Measurements from ENCODE around the gene EVA1A.
"Not testable (repeated sequence)": the region's sequence is repeated elsewhere in the genome, so short reads cannot be mapped to it uniquely, and the experiment has no call there.

The EVA1A gene

GRCh38 chr2:75480971-75481836, 79.5 kb downstream of the EVA1A start:
- no peak for DNase-seq

GRCh38 chr2:75477696-75478095, 83.0 kb downstream of the EVA1A start:
- DNase-seq = not testable (repeated sequence)

DNA sequence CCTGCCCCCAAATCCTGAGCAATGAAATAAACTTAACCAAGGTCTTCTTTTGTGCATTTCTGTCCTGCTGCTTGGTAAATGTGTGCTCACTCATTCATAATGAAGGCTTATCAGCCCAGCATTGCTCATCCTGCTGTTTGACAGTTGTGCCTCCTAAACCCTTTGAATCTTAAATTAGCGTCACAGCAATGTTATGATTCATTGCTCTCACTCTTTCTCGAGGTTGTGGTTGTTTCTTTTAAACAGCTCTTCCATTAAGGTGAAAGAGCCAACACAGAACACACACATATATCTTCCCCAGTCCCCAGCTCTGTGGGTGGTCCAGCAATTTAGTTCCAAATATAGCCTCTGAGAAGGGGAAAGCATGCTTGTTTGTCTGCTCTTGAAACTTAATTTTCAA, 84.0 kb downstream of the EVA1A start:
- no peak for DNase-seq

DNA sequence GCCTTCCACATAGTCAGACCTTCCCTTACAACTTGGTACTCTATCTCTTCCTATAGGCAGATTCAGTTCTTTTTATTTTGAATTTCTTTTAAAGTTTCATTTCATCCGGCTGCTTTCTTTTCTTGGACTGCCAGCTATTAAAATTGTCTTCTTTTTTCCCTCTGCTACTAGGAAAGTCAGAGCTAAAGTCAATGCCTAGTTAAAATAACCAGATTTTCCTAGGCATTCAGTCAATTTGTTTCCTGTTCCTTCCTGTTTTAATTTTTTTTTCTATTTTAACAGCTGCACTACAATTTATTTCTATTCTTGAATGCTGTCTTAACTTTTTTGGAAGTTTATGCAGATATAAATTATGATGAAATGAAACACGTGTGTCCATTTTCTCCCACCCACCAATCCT, 84.8 kb downstream of the EVA1A start:
- DNase-seq = no peak

GRCh38 chr2:75475049-75475448, 85.7 kb downstream of the EVA1A start:
- no peak for DNase-seq

- DNase-seq = no peak
Measured at GRCh38 chr2:75474115-75474514, 86.6 kb downstream of the EVA1A start.

GRCh38 chr2:75466708-75467311, 93.9 kb downstream of the EVA1A start:
- DNase-seq = no peak

- no peak for DNase-seq
Measured at GRCh38 chr2:75465317-75465984, 95.3 kb downstream of the EVA1A start.

DNA sequence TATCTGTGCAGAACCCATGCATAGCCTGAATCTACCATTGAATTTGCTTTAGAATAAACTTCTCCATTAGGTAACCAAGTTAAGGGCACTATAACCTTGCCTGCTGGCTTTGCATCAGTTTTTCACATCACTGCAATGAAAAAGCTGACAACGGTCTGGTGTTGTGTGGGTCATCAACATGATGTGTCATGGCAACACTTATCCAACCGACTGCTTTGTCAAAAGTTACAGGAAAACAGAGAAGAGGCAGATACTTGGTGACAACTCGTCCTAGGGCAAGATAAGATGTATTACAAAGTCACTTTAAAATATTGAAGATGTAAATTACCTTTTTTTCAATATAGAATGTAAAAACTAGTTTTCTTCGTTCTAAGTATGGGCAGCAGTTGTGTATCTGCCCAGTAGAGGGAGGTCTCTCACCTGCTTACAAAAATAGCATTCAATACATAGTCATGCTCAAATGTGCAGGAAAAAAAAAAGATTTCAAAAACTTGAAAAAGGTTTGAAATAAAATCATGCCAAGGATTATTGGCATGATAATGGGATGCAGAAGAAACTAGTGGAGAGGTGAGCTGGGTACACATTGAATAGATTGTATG, 96.3 kb downstream of the EVA1A start:
- DNase-seq = no peak

DNA sequence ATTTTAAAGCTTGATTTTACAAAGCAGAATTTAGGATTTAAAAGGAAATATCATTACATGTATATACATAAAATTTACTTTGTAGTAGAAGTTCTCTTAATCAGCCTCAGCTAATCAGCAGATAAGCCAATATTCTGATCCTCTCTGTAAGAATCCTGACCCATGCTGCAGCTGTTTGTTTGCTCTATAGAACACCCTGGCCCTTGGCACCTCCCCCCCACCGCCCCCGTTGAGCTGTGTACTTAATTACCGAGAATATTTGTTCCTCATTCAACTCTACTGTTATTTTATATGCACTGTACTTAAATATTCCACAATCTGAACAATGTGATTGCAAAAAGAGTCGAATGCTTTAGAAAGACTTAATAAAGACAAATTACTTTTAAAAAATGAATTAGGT, 98.0 kb downstream of the EVA1A start:
- no peak for DNase-seq

- DNase-seq = no peak
Measured at GRCh38 chr2:75462206-75462605, 98.5 kb downstream of the EVA1A start.

DNA sequence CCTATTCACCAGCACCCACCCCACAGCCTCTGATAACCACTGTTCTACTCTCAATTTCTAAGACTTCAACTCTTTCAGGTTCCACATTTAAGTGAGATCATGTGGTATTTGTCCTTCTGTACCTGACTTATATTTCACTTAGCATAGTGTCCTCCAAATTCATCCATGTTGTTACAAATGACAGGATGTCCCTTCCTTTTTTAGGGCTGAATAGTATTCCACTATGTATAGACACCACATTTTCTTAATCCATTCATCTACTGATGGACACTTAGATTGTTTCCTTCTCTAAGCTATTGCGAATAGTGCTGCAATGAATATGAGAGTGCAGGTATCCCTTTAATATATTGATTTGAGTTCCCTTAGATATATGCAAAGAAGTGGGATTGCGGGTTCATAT, 100.1 kb downstream of the EVA1A start:
- DNase-seq = no peak

- no peak for DNase-seq
Measured at GRCh38 chr2:75459565-75460310, 101.0 kb downstream of the EVA1A start.

DNA sequence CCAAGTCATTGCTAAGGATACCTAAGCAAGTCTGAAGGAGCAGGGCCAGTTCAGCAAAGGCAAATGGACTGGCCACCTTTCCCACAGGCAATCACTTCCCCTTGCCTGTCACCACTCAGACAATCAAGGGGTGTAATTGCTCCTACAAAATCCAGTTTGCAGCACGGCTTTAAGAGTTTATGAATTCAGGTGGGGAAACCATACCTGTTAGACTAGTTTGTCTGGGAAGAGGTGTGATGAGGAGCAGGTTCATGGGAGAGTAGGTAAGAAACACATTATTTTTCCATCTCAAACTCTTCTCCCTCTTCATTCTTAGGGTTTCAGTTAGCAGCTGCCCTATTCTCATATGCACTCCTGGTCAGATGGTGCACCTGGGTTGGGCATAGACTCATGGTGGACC, 102.5 kb downstream of the EVA1A start:
- no peak for DNase-seq

GRCh38 chr2:75456825-75457224, 103.9 kb downstream of the EVA1A start:
- DNase-seq = no peak

- no peak for DNase-seq
Measured at GRCh38 chr2:75456111-75456510, 104.6 kb downstream of the EVA1A start.

- DNase-seq = no peak
Measured at GRCh38 chr2:75454241-75454620, 106.5 kb downstream of the EVA1A start.

DNA sequence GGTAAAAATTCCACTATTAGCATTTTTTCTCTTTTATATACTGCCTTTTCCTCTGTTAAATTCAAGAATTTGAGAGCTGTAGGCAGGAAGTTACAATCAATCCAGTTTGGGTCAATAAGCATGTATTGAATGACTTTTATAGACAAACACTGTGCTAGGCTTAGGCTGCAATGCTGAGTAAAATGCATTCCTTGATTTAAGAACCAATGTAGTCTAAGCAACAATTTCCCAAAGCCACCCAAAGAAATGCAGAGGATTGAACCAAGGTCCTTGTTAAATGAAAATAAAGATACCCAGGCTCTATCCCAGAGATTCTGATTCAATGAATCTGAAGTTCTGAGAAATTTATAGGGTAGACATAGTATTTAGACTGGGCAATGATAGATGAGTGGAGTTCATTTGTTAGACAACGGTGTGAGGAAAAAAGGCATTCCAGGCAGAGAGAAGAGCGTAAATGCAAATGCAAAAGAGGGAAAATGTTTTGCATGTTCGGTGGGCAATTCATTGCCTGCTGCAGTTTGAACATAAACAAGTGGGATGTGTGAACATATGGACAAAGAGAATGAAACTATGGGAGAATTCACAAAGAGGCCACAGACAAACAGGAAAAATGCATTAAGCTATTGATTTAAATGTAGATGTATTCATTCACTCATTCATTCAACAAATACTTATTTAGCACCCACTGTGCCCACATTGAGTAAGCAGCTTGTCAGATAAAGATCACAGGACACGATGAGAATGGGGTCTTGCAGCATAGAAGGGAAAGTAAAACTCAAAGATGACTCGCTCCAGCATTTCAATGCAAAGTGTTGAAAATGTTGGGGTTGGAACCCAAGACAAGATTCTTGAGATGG, 107.1 kb downstream of the EVA1A start:
- no peak for DNase-seq

DNA sequence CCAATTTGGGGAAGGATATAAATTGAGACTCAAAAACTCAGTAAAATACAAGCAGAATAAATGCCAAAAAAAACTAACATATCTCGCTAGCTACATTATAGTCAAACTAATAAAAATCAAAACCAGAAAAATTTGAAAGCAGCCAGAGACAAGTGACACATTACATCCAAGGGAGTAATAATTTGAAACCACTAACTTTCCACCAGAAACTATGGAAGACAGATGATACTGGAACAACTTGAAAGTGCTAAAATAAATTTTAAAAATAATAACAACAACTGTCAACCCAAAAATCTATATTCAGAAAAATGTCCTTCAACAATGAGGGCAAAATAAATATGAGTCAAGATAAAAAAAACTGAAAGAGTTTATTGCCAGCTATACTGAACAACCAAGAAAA, 110.7 kb downstream of the EVA1A start:
- no peak for DNase-seq

DNA sequence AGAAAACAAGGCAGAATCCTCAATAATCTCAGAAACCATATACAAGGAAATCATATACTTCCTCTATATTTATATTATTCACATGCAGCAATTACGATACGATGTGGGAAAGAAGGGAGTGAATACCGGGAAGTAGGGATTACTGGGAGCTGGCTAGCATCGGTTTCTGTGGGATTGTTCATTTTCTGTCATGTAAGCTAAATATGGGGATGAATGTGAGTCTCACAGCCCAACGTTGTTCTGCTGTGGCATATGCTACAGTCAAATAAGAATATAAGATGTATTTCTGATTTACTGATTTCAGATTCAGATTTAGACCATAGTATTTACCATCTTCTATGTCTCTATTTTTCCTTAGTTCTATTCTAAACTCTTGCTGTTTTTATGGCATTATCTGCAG, 113.6 kb downstream of the EVA1A start:
- DNase-seq = no peak
